ENCODE data around the gene CHD2.

- TF ChIP-seq POLR2AphosphoS5 (IDR thresholded peaks at IDR 0.05; ENCODE audit: low read depth, low read length) = 0 out of 2 replicates have a peak, but pooled peaks have one; percentile 30
- TF ChIP-seq TAF1 (IDR thresholded peaks at IDR 0.05; ENCODE audit: low read depth, low read length) = no peak
- TF ChIP-seq POLR2A (IDR thresholded peaks at IDR 0.05; ENCODE audit: low read depth, low read length) = no peak
Measured at GRCh38 chr15:92902737-92903593, 2.8 kb downstream of the CHD2 start.
